Adrenal gland (tissue), 5 donors: ENCODE measurements around the gene MTMR4.

Experiments
- CTCF ChIP-seq, 6 experiments: fragments of 450-650 bp in 4 of 6; fragments of 200-600 bp in 2 of 6; sonication (generic) in 1 of 6; IDR thresholded peaks; 1 replicate in 5 of 6; 2 replicates in 1 of 6; pipeline versions ENCODE4 v1.5.1 to v1.8.0; 2016 to 2021; ENCODE audit warnings: antibody characterized with exemption in 6 of 6, mild to moderate bottlenecking in 2 of 6, moderate library complexity in 1 of 6
- POLR2A ChIP-seq, 2 donors: fragments of 450-650 bp; IDR thresholded peaks; one replicate each; pipeline ENCODE4 v1.6.1; 2017; ENCODE audit warnings: antibody characterized with exemption in 2 of 2, mild to moderate bottlenecking in 2 of 2, moderate library complexity in 1 of 2
- donor health status: DM: no; HTN: no; CAD: no.

GRCh38 chr17:58520843-58521430, 6.5 kb upstream of the MTMR4 start:
- TF ChIP-seq CTCF (IDR thresholded peaks at IDR 0.05) = peak in 4 of 6 experiments; percentile 19 to 33 (median 28)
- TF ChIP-seq POLR2A (IDR thresholded peaks at IDR 0.05) = no peak
